Stimulated activated CD8-positive, alpha-beta memory T cell treated with anti-CD3 and anti-CD28 coated beads, Interleukin-12 subunit alpha, Interleukin-12 subunit beta, amount 100 ng/mL, for 4 hours (primary cell): Measurements from ENCODE around the gene HCFC1R1.

Experiments used
- DNase-seq: peaks from one replicate; pipeline ENCODE4 v3.0.0-alpha.2; 2020; ENCODE audit warnings: low read depth

The HCFC1R1 gene

DNA sequence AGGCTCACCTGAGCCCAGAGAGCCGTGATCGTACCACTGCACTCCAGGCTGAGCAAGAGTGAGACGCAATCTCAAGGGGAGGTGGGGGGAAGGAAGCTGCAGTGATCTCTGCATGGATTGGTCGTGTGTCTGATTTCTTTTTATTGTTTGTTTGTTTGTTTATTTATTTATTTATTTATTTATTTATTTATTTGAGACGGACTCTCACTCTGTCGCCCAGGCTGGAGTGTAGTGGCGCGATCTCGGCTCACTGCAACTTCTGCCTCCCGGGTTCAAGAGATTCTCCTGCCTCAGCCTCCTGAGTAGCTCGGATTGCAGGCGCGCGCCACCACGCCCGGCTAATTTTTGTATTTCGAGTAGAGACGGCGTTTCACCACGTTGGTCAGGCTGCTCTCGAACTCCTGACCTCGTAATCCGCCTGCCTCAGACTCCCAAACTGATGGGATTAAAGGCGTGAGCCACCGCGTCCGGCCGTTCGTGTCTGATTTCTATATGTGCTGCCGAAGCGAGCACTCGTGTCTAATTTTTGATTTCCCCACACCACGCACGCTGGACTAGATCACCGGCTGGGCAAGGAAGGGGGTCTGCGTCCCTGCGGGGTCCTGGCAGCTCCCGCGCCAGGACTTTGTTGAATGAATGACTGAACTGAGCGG lies 4.0 kb downstream of the HCFC1R1 start:
- no peak for DNase-seq

DNA sequence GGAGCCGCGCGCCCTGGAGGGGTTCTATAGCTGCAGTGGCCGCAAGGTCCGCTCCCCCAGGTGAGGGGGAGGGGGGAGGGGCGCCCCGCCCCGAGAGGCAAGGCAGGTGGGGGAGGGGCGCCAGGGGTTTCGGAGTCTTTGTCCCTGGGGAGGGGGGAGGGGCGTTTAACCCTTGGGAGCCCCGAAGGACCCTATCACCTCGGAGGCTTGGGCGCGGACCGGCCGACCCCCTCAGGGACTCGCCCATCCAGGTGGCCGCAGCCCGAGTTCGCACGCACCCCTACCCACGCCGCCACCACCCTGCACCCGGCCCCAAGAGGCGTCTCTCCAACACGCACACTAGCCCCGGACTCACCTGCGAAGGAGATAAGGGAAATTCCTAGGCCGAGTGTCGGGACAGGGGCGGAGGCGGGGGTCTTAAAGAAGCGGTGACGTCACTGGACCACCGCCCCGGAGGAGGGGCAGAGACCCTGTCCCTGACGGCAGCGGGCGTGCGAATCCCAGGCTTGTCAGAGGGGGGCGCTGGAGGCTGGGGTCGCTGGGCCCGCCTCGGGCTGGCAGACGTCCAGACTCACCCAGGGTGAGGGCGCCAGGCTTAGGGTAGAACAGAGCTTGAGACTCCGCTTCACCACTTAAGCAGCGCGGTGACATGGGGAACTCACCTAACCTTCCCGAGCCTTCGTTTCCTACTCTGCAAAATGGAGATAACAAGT lies 5.8 kb downstream of the HCFC1R1 start, which contains the start of gene CLDN6:
CLDN6 (minus strand) TSS at position 390 of the 713 bp plus-strand sequence. CDS start 2,162 bp downstream, outside the sequence.
- DNase-seq: no peak

DNA sequence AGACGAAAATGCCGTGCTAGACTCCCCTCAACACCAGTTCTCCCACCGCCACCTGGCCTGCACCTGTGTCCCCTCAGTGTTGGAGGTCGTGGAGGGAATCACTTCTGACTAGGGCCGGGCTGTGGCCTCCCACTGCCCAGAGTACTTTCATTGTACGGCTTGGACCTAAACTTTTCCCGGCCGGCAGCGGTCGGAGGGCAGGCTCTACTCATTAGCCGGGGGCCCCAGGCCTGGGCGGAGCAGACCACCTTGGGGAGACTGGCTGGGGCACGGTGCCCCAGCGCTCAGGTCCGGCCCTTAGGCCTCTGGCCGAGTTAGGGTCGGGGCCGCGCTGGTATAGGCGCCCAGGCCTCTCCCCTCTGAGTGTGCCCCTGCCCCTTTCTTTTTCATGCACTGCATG lies 6.4 kb downstream of the HCFC1R1 start:
- no peak for DNase-seq

DNA sequence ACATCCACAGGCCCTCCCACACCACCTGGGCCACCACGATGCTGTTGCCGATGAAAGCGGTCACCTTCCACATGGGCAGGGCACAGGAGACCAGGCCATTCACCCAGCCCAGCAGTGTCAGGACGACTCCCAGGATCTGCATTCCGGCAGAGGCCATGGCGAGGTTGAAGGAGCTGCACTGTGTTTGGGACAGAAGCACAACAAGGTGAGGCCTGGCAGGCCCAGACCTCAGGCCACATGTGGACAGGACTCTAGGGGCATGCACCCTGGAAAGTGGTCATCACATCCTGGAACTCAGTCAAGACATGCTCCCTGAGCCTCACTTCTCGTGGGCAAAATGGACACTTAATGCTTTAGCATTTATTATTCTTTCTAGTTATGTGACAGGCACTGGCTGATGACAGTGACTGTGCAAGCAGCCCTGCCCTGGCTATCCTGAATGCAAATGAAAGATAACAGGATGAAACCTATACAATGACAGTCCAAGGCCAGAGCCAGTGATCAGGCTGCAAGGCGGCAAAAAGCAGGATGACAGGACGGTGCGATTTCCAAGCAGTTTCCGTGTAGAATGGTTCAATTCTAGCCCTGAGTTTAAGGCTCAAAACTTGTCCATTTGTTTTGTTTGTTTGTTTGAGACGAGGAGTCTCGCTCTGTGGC lies 7.7 kb downstream of the HCFC1R1 start:
- DNase-seq: no peak

DNA sequence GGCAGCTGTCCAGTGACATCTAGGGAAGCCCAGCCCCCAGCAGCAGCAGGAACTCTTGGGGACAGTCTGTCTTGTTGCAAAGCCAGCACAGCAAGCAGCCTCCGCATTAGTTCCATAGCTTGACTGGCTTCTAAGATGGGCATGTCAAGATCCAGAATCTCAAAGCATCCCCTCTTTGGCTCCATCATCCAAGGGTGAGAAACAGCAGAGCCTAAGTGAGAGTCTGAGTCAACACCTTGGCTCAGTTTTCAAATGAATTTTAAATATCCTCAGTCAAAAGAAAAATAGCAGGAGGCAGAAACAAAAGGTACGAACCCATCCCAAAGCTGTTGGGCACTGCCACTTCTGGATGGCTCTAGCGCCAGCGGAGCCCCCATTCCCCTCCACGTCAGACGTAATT lies 8.8 kb downstream of the HCFC1R1 start:
- no peak for DNase-seq

DNA sequence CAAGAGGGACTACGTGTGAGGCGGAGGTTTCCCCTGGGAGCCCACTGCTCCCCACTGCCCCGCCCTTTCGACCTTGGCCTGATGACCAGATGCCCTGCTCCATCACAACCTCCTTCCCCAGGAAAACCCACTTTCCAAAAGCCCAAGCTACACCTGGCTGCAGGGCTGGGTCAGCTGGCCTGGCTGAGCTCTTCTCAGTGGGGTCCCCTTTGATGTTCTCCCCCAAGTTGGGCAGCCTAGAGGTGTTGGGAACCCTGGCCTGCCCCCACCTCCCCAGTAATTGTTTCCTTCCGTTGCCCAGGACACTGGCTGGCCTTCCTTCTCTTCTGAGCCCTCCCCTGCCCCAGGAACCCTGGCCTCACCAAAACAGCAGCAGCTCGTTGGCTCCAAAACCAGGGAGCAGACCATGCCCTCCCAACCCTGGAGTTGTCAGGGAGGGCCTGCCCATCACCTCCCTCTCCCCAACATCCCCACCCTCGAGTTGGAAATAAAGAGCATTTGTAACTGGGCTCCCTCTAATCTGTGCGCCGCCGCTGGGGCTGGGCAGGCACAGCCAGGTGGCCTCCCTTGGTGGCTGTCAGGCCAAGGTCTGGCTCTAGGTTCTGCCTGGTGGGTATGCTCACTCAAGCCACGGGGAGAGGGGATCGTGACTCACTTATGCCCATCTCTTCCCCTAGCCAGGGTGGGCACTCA lies 9.6 kb downstream of the HCFC1R1 start:
- no peak for DNase-seq

DNA sequence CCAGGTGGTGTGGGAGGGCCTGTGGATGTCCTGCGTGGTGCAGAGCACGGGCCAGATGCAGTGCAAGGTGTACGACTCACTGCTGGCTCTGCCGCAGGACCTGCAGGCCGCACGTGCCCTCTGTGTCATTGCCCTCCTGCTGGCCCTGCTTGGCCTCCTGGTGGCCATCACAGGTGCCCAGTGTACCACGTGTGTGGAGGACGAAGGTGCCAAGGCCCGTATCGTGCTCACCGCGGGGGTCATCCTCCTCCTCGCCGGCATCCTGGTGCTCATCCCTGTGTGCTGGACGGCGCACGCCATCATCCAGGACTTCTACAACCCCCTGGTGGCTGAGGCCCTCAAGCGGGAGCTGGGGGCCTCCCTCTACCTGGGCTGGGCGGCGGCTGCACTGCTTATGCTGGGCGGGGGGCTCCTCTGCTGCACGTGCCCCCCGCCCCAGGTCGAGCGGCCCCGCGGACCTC lies 10.2 kb downstream of the HCFC1R1 start:
- no peak for DNase-seq

DNA sequence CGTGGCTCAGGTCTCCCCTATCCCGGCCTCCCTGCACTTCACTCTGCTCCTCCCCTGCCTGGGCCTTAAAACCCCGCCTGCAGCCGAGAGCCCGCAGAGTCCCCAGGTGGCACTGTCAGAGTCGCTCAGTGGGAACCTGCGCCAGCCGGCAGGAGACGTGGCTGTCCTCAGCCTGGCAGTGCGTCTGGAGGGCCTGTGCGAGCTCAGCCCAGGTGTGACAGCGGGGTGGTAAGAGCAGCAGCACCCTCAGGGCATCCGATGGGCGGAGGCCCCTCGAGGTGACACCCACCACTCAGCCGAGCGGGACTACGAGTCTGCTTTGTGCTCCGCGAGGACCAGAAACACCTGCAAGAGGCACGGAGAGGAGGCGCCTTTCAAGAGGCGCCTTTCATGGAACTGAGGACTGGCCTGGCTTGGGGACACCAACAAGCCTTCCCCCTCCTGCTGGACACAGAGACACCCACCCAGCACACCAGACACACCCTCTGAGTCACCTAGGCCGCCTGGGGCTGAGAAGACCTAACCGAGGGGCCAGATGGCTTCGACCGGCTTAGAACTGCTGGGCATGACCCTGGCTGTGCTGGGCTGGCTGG lies 10.8 kb downstream of the HCFC1R1 start, which contains the start of gene CLDN9:
CLDN9 (plus strand) TSS at position 96 of the 593 bp plus-strand sequence; CDS start at position 536, 440 bp downstream.
- DNase-seq: no peak

DNA sequence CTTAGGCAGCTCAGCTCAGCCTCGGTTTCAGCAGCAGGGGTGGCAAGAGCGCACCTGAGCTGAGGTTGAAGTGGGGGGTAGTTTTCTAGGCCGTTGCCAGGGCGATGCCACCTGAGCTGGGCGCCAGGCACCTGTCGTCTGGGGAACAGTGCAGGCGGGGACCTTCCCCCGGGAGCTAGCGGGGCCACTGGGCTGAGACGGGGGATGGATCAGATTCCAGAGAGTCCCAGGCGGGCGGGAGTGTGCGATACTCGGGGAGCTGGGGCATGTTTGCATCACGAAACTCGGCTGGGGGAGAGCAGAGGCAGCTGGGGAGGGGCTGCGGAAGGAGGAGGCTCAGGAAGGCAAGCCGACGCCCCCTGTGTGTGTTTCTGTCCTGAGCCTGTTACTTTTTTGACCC lies 11.5 kb downstream of the HCFC1R1 start:
- no peak for DNase-seq

DNA sequence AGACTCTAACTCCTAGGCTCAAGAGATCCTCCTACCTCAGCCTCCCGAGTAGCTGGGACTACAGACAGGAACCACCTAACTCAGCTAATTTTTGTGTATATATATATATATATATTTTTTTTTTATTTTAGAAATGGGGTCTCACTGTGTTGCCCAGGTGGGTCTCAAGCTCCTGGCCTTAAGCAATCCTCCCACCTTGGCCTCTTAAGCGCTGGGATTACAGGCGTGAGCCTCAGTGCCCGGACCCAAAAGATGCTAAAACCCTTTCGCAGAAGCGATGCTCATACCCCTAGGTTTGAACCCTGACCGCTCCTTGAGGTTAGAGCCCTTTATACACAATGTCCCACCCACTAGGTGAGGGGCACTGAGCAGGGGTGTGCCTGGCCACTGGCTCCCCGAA lies 13.2 kb downstream of the HCFC1R1 start:
- no peak for DNase-seq

DNA sequence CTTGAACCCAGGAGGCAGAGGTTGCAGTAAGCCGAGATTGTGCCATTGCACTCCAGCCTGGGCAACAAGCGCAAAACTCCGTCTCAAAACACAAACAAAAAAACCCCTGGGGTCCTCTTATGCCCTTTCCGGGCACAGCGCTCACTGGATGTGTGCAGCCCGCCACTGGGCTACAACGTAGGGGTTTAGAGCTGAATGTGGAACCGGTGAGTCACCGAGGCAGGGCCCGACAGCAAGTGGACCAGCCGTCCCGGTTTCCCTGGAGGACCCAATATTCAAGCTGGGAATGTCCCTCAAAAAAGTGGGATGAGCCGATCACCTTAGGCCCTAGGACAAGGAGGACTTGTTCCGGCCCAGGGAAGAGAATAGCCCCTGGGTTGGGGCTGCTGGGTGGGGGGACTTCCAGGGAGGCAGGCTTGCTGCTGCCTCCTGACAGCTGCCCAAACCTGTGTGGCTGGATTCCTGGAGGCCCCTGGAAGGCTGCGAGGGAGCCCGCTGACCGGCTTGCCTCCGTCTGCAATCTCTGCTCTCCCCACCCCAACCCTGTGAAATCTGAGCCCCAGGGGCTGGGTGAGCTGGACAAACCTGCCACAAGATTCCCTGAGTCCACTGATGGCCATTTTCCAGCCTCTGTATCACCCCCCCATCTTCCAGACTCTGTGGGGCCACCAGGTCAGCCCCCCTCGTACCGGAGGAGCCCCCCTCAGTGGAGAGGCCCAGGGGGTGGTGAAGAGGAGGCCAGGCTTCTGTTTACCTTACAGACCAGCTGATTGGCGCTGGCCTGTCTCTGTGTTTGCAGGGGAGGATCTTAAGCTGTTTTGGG lies 14.0 kb downstream of the HCFC1R1 start:
- no peak for DNase-seq

DNA sequence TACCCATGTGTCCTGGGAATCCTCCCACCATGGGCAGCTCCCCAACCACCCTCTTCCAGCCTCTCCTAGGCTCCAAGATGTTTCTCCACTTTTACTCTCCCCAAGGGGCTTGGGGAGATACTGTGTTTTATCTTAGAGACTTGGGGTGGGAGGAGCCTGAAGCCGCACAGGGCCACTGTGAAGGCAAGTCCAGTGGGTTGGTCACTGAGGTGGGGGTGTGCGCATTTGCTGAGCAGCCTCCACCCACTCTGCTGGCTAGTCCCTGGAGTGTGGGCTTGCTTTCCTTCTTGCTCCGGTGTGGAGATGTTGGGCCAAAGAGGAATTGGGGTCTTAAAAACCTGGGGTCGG lies 15.1 kb downstream of the HCFC1R1 start:
- DNase-seq: no peak

DNA sequence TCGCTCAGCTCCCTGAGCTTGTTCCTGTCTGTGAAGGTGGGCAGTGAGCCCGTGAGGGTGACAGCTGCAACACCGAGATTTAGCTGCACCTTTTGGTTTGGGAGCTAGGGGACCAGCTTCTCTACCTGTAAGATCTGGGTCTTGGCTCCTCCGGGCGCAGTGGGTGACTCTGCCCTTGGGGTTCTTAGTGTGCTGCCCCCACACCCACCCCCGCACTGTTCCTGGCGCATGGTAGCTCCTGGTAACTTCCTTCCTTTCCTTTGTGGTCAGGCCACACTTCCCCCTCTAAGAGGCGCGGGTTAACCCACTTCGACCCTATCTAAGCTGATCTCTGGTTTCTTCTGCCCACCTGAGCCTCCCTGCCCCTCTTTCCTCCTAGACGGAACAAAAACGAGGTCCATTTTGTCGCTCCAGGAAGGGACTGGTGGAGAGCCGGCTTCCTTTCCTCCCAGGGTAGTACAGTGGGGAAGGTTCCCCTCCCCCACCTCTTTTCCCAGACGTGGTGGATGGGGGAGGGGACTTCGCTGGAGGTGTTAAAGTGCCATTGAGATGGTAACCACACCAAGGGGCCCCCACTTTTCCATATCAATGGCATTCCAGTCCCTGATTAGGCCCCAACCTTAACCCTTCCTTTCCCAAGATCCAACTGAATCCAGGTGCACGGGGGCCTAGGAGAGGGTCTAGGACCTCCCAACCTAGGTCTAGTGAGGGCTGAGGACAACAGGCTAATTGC lies 15.6 kb downstream of the HCFC1R1 start:
- no peak for DNase-seq

DNA sequence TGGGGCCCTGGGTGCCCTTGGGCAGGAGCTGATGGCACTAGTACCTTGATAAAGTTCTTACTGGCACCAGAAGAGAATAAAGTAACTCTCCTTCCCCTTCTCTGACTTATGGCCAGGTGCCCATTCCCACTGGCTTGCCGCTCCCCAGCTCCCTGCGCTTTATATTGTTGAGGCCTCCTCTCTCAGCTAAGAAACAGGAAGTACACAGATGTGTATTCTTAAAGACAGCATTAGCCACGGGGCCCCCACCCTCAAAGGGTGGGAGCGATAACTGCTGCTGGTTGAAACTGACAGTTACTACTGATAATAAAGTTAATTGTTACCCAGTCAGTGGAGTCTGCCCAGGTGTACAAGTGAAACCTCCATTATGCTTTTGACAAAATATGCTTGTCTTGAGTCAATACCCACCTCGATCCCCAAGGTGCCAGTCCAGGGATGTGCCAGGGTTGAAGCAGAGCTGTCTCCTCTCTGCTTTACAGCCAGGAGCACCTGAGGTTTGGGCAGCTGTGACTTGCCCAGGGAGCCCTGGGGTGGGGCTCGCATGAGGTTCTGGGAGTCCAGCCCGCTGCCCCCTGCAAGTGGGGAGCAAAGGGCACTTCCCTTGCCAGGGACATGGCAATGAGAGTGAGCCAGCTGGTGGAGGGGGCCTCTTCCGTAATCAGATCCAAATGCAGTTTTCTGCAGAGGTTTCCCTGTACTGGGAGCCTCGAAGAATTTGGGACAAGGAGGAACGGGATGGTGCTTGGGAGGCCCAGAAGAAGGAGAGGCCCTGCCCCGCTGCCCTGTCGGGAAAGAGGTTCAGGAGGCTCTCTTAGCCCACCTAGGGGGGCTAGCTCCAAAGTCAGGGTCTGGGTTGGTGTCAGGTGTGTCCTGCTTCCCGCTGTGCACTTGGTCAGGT lies 16.4 kb downstream of the HCFC1R1 start:
- DNase-seq: no peak

DNA sequence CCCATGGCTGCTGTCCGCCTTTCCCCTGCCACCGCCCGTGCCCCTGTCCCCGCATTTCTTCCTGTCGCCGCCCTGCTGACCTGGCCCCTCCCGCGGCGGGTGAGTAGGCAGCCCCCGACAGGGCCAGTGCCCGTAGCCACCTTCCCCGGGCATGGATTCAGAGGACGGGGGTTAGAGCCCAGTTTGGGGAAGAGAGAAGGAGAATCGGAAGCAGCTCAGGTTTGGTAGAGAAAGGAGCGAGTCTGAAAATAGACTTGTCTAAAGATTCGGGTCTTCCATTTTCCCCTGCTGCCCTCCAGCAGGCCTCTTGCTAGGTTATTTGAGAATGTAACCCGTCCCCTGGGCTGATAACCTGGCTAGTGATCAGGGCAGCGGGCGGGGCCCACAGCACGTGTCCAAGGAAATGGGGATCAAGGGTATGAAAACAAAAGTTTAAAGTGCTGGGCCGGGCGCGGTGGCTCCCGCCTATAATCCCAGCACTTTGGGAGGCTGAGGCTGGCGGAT lies 18.9 kb downstream of the HCFC1R1 start:
- no peak for DNase-seq

DNA sequence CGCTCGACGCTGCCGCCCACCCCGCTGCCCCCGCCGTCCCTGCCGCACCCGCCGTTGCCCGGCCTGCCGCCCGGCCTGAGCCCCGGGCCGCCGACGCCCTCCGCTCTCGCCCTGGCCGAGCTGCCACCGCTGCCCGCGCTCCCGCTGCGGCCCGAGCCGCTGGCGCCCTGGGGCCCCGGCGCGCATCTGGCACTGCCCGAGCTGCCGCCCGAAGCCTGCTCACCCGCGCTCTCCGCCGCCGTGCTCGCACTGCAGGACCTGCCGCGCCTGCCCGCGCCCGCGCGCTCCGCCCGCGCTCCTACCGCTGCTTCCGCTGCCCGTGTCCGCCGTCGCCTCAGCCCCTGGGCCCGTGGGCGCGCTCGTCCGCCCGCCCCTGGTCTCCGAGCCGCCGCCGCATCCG lies 19.4 kb downstream of the HCFC1R1 start:
- DNase-seq: no peak

DNA sequence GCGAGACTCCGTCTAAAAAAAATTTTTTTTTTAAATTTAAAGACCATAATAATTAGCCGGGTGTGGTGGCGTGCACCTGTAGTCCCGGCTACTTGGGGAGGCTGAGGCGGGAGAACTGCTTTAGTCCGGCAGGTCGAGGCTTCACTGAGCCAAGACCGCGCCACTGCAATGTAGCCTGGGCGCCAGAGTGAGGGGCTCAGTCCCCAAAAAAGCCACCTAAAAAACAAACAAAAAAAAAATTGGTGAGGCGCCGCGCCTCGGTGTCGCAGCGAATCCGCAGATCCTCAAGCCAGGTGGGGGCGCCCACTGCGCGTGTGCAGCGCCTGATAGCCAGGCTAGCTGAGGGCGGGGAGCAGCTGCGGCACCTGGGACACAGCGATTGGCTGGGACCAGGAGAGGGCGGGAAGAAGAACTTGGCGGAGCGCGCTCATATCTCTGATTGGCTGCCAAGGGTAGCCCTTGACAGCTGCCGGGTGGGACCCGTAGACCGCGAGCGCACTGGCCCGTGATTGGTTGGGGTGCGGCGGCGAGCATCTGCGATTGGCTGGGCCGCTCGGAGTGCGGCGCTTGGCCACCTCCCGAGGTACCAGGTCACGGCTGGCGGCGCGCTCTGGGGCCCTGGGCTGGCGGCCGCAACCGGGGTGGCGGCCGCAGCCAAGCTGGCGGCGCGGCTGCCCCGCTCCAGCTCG lies 20.0 kb downstream of the HCFC1R1 start:
- peak; percentile 89 for DNase-seq

DNA sequence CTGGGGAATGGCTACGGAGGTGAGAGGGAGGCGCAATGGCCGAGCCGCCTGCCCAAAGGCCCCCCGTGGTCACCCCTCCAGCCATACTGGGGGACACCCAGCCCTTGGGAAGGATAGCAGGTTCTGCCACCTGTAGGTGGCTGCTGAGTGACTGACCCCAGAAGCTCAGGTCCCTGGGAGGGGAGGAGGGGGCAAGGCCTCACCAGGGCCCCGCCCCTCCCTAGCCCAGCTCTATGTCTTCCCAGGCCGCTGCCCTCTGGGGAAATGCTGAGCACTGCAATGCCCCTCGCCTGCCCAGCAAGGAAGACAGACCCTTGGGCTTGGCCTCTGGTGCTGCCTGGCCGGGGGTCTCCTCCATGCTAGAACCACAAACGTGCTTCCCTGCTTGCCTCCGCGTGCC lies 22.4 kb downstream of the HCFC1R1 start:
- no peak for DNase-seq

DNA sequence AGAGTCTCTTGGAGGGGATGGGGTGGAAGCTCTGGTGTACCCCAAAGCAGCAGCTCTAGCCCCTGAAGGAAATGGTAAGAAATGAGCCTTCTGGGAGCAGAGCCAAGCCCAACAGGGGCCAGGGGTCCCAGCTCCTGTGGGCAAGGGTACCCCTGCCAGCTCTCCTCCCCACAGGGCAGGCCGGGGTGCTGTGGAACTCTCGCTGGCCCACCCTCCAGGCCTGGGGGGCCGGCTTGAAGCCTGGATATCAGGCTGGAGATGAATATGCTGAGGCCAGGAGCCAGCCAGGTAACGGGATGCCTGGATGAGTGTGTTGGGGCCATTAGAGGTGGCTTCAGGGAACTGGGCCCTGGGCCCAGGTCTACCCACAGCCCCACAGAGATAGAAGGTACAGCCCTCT lies 23.2 kb downstream of the HCFC1R1 start:
- no peak for DNase-seq
